PC-9 (cell line): ENCODE results near the gene CRABP2. TPM values are rescaled to one million over a fixed set of nuclear protein-coding genes. Genes with fewer than 3 reads are reported as not detected.
A peak's percentile ranks its signal among the peaks of the same experiment; 100 is the strongest.

Source experiments
- BruUV-seq: library from RNA; stranded (reverse); fragments of 400-500 nt; replicated peaks from 2 replicates; lab custom pipeline; 2021; lab: Mats Ljungman, UMichigan
- CTCF ChIA-PET: fragments of 300-600 bp; sonication (Branson Sonifier 250); formaldehyde crosslinking; loops from one replicate; lab custom pipeline; 2022; ENCODE audit warnings: antibody characterized with exemption; lab: Charles Lee
- POLR2A ChIA-PET: fragments of 300-600 bp; sonication (Branson Sonifier 250); formaldehyde crosslinking; loops from one replicate; lab custom pipeline; 2022; ENCODE audit warnings: antibody characterized with exemption; ENCODE audit not compliant: unreplicated experiment; lab: Charles Lee
- DNase-seq, 2 experiments: peaks; one replicate each; pipeline versions ENCODE4 v3.0.0 to v3.0.0-alpha.2; 2015 to 2022; ENCODE audit warnings: mixed read lengths in 1 of 2
- H2AFZ ChIP-seq: fragments of 200-600 bp; sonication (generic); 2 replicates; pipeline ENCODE4 v1.8.1; 2017; ENCODE audit warnings: antibody characterized with exemption
- H3F3A ChIP-seq: fragments of 200-600 bp; sonication (generic); 2 replicates; pipeline ENCODE4 v1.8.1; 2017; ENCODE audit warnings: antibody characterized with exemption, mild to moderate bottlenecking, low read depth; ENCODE audit not compliant: insufficient read depth
- H3K27ac ChIP-seq: fragments of 200-600 bp; sonication (generic); 2 replicates; pipeline ENCODE4 v1.6.1; 2016; ENCODE audit warnings: mixed run types
- H3K27me3 ChIP-seq: fragments of 200-600 bp; sonication (generic); 2 replicates; pipeline ENCODE4 v1.6.1; 2016; ENCODE audit warnings: low read depth, mixed run types; ENCODE audit not compliant: insufficient read depth
- H3K36me3 ChIP-seq: fragments of 200-600 bp; sonication (generic); 2 replicates; pipeline ENCODE4 v1.6.1; 2016; ENCODE audit warnings: low read depth, mixed run types
- H3K4me1 ChIP-seq: fragments of 200-600 bp; sonication (generic); replicated peaks from 2 replicates; pipeline ENCODE4 v1.6.1; 2016; ENCODE audit warnings: mixed run types; ENCODE audit not compliant: insufficient read depth
- H3K4me2 ChIP-seq: fragments of 200-600 bp; sonication (generic); 2 replicates; pipeline ENCODE4 v1.6.1; 2017; ENCODE audit warnings: mixed run types
- H3K4me3 ChIP-seq: fragments of 200-600 bp; sonication (generic); 2 replicates; pipeline ENCODE4 v1.6.1; 2016; ENCODE audit warnings: mixed run types
- H3K79me2 ChIP-seq: fragments of 200-600 bp; sonication (generic); 2 replicates; pipeline ENCODE4 v1.6.1; 2017; ENCODE audit warnings: low read depth, mixed run types
- H3K9me2 ChIP-seq: fragments of 200-600 bp; sonication (generic); 2 replicates; pipeline ENCODE4 v1.8.1; 2017; ENCODE audit warnings: mild to moderate bottlenecking; ENCODE audit not compliant: insufficient read depth
- H3K9me3 ChIP-seq: fragments of 200-600 bp; sonication (generic); 2 replicates; pipeline ENCODE4 v1.8.1; 2016; ENCODE audit warnings: low read depth; ENCODE audit not compliant: insufficient read depth
- H4K20me1 ChIP-seq: fragments of 200-600 bp; sonication (generic); 2 replicates; pipeline ENCODE4 v1.8.1; 2017; ENCODE audit not compliant: insufficient read depth
- EZH2 ChIP-seq: fragments of 200-600 bp; sonication (generic); IDR thresholded peaks from 2 replicates; pipeline ENCODE4 v1.8.0; 2017; ENCODE audit warnings: antibody characterized with exemption, low read depth
- intact Hi-C: fragments of 100-400 bp; cut with micrococcal nuclease; formaldehyde crosslinking; loops from one replicate; pipeline ENCODE4 v1.10.0; 2022; ENCODE audit not compliant: unreplicated experiment
- total RNA-seq: library from RNA; stranded (reverse); gene quantifications from 2 replicates; pipeline ENCODE4 v1.2.3, GENCODE V29; 2021
- TF ChIP-seq, protein P1 (sequence below): fragments of 200-600 bp; sonication (generic); conservative IDR thresholded peaks from 2 replicates; pipeline ENCODE4 v1.6.1; 2017; ENCODE audit warnings: mixed run types, antibody characterized with exemption, mild to moderate bottlenecking, moderate library complexity

CRABP2 gene
- total RNA-seq, 1 experiment from 2014 or later = 142 TPM

GRCh38 chr1:156740741-156741480 is 35.5 kb upstream of the CRABP2 start, which contains the start of gene MRPL24:
TSS of gene MRPL24 (minus strand) at chr1:156741088. CDS start at chr1:156738704, 2,384 bp downstream.
- Histone ChIP-seq H4K20me1 (peaks cover 13% of the 10 kb centered on the region), H3K9me2 (no peaks in the 10 kb centered on the region), H3F3A (peaks cover 63% of the 10 kb centered on the region), H3K27ac (peak within 1 kb of the TSS; percentile 60), H3K79me2 (peaks cover 49% of the 10 kb centered on the region), H3K4me1 (peaks cover 17% of the 10 kb centered on the region), H3K27me3 (no peaks in the 10 kb centered on the region), H2AFZ (peak within 1 kb of the TSS; percentile 80), H3K9me3 (no peaks in the 10 kb centered on the region), H3K36me3 (peaks cover 18% of the 10 kb centered on the region), H3K4me3 (peak within 1 kb of the TSS; percentile 79), H3K4me2 (peak within 1 kb of the TSS; percentile 83)
- ChIA-PET CTCF (interaction anchor here (0.6 to 1.1 kb wide), 3 partner anchors 13 to 657 kb away, joined by 3 to 7 read pairs (median 4); partner anchors contain the start of genes ISG20L2 and METTL25B), POLR2A (interaction anchor here (0.6 to 1.1 kb wide), 7 partner anchors 11 to 154 kb away, joined by 3 to 11 read pairs (median 4); partner anchors contain the start of genes HDGF, ISG20L2, METTL25B and PRCC)
- no TSS peak for BruUV-seq
- intact Hi-C loops = loop anchor here (1.0 kb wide), 2 partner anchors 10 to 26 kb away; partner anchors contain the start of genes HDGF and PRCC
- no peak for TF ChIP-seq EZH2
- TF ChIP-seq, protein P1, sequence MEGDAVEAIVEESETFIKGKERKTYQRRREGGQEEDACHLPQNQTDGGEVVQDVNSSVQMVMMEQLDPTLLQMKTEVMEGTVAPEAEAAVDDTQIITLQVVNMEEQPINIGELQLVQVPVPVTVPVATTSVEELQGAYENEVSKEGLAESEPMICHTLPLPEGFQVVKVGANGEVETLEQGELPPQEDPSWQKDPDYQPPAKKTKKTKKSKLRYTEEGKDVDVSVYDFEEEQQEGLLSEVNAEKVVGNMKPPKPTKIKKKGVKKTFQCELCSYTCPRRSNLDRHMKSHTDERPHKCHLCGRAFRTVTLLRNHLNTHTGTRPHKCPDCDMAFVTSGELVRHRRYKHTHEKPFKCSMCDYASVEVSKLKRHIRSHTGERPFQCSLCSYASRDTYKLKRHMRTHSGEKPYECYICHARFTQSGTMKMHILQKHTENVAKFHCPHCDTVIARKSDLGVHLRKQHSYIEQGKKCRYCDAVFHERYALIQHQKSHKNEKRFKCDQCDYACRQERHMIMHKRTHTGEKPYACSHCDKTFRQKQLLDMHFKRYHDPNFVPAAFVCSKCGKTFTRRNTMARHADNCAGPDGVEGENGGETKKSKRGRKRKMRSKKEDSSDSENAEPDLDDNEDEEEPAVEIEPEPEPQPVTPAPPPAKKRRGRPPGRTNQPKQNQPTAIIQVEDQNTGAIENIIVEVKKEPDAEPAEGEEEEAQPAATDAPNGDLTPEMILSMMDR = no peak
- peak; percentile 97 to 99 for DNase-seq

DNA sequence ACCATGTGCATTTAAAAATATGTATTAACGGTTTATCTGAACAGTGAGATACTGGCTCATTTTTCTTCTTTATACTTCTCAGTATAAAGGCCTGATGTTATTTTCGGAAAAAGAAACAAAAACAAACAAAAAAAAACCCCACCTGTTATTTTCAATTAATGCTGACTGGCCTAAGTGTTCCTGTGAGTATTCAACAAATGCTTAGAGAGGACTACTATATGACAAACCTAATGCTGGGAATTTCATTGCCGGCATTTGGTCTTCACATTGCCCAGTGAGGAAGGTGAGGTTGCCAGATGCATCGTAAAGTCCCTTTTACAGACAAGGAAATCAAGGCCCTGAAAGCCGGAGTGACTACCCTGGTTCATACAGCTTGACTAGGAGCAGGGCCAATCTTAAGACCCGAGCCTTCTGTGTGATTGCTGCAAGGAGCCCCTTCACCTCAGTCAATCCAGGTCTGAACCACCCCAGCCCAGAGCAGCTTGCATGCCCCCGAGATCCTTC is 34.9 kb upstream of the CRABP2 start:
- H3K4me3 ChIP-seq = peak overlapping the region; percentile 79
- CTCF ChIA-PET = interaction anchor here (0.5 to 1.1 kb wide), 2 partner anchors 12 to 119 kb away, joined by 7 to 11 read pairs; partner anchors contain the start of genes INSRR, ISG20L2 and METTL25B
- H4K20me1 ChIP-seq = peaks cover 6% of the 10 kb centered on the region
- H3K27ac ChIP-seq = 0 out of 2 replicates have a peak overlapping the region, but pooled peaks have one; percentile 14
- peaks cover 43% of the 10 kb centered on the region for H3K79me2 ChIP-seq
- TF ChIP-seq EZH2 = no peak
- TF ChIP-seq, protein P1 = no peak
- H3K36me3 ChIP-seq = peaks cover 13% of the 10 kb centered on the region
- H2AFZ ChIP-seq = peak overlapping the region; percentile 80
- H3K27me3 ChIP-seq = no peaks in the 10 kb centered on the region
- no peaks in the 10 kb centered on the region for H3K9me3 ChIP-seq
- no TSS peak for BruUV-seq
- peak overlapping the region; percentile 83 for H3K4me2 ChIP-seq
- intact Hi-C loops = no loop called here
- no peak for DNase-seq
- peaks cover 10% of the 10 kb centered on the region for H3K4me1 ChIP-seq
- H3K9me2 ChIP-seq = no peaks in the 10 kb centered on the region
- H3F3A ChIP-seq = peaks cover 57% of the 10 kb centered on the region
- POLR2A ChIA-PET = interaction anchor here (0.6 to 1.1 kb wide), 3 partner anchors 27 to 46 kb away, joined by 4 to 11 read pairs (median 6); partner anchors contain the start of gene PRCC

DNA sequence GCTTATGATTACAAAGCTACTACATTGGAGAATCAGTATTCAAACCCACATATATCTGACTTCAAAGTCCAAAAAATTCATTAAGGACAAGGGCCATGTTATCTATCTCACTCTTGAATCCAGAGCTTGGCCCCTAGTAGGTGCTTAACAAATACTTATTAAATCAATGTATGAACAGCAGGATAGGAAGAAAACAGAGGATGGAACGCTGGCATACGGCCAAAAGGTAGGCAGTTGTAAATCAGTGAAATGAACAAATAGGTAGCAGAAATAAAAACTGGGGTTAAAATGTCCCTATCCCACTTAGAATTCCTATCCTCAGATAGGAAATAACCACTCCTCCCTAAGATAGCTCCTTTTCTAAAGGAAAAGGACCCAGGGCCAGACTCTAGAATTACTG is 33.5 kb upstream of the CRABP2 start:
- Histone ChIP-seq H3K4me1 (peaks cover 10% of the 10 kb centered on the region), H3K79me2 (peaks cover 32% of the 10 kb centered on the region), H3K4me2 (no peak overlapping the region), H3K4me3 (no peak overlapping the region), H3K9me2 (no peaks in the 10 kb centered on the region), H2AFZ (no peak overlapping the region), H3K27ac (no peak overlapping the region), H3K36me3 (0 out of 2 replicates have a peak, but pooled peaks cover 6% of the 10 kb centered on the region), H3K27me3 (no peaks in the 10 kb centered on the region), H4K20me1 (no peaks in the 10 kb centered on the region), H3K9me3 (no peaks in the 10 kb centered on the region), H3F3A (peaks cover 46% of the 10 kb centered on the region)
- BruUV-seq = no TSS peak
- intact Hi-C loops = no loop called here
- no peak for DNase-seq
- POLR2A ChIA-PET = interaction anchor here (0.6 kb wide), 1 partner anchor 8 kb away, joined by 3 read pairs; no protein-coding TSS in a partner anchor
- no peak for TF ChIP-seq EZH2
- TF ChIP-seq, protein P1 = no peak
- CTCF ChIA-PET = no interaction called here
